ENCODE measurements around the gene NAALADL2.

GRCh38 chr3:175606650-175607318 lies 747.6 kb downstream of the NAALADL2 start:
- TF ChIP-seq, protein P1, sequence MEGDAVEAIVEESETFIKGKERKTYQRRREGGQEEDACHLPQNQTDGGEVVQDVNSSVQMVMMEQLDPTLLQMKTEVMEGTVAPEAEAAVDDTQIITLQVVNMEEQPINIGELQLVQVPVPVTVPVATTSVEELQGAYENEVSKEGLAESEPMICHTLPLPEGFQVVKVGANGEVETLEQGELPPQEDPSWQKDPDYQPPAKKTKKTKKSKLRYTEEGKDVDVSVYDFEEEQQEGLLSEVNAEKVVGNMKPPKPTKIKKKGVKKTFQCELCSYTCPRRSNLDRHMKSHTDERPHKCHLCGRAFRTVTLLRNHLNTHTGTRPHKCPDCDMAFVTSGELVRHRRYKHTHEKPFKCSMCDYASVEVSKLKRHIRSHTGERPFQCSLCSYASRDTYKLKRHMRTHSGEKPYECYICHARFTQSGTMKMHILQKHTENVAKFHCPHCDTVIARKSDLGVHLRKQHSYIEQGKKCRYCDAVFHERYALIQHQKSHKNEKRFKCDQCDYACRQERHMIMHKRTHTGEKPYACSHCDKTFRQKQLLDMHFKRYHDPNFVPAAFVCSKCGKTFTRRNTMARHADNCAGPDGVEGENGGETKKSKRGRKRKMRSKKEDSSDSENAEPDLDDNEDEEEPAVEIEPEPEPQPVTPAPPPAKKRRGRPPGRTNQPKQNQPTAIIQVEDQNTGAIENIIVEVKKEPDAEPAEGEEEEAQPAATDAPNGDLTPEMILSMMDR (IDR thresholded peaks at IDR 0.05), result no peak
- no peak for TF ChIP-seq POLR2A (IDR thresholded peaks at IDR 0.05; ENCODE audit: low read depth)
